ENCODE results near the gene PHF1.
"Not testable (repeated sequence)": the region's sequence is repeated elsewhere in the genome, so short reads cannot be mapped to it uniquely, and the experiment has no call there.

The PHF1 gene

GRCh38 chr6:33410711-33411631, at the start of gene PHF1:
Gene PHF1, plus strand, starts transcription at chr6:33411014. Its CDS starts 1,250 bp downstream, at chr6:33412264.
- no peak for DNase-seq

GRCh38 chr6:33363486-33363885, 47.3 kb upstream of the PHF1 start:
- DNase-seq, result not testable (repeated sequence)

GRCh38 chr6:33364475-33365205, 46.2 kb upstream of the PHF1 start:
- DNase-seq, result not testable (repeated sequence)

- not testable (repeated sequence) for DNase-seq
Measured at GRCh38 chr6:33365206-33365971, 45.4 kb upstream of the PHF1 start.

- no peak for DNase-seq
Measured at GRCh38 chr6:33367009-33367714, 43.7 kb upstream of the PHF1 start.

- DNase-seq, result not testable (repeated sequence)
Measured at GRCh38 chr6:33367715-33368025, 43.1 kb upstream of the PHF1 start.

GRCh38 chr6:33371901-33372300, 38.9 kb upstream of the PHF1 start:
- not testable (repeated sequence) for DNase-seq

GRCh38 chr6:33372526-33373123, 38.2 kb upstream of the PHF1 start:
- DNase-seq, result no peak

- no peak for DNase-seq
Measured at GRCh38 chr6:33373960-33374910, 36.6 kb upstream of the PHF1 start.

- no peak for DNase-seq
Measured at GRCh38 chr6:33375143-33375671, 35.6 kb upstream of the PHF1 start.

GRCh38 chr6:33377171-33377570, 33.6 kb upstream of the PHF1 start:
- no peak for DNase-seq

GRCh38 chr6:33379184-33379583, 31.6 kb upstream of the PHF1 start:
- not testable (repeated sequence) for DNase-seq

GRCh38 chr6:33380272-33380981, 30.4 kb upstream of the PHF1 start:
- DNase-seq, result no peak

GRCh38 chr6:33383427-33384185, 27.2 kb upstream of the PHF1 start:
- DNase-seq, result no peak

GRCh38 chr6:33384581-33385020, 26.2 kb upstream of the PHF1 start:
- no peak for DNase-seq

GRCh38 chr6:33390173-33390572, 20.6 kb upstream of the PHF1 start:
- DNase-seq, result no peak

GRCh38 chr6:33390767-33391277, 20.0 kb upstream of the PHF1 start:
- DNase-seq, result no peak

- DNase-seq, result peak; percentile 99
Measured at GRCh38 chr6:33391278-33391921, 19.4 kb upstream of the PHF1 start, which contains the start of gene KIFC1. Gene KIFC1, plus strand, starts transcription at chr6:33391823. Its CDS starts 163 bp downstream, at chr6:33391986.

Data from T1000 (cell line).